Psoas muscle (tissue), 8 donors: ENCODE data around the gene LCN15. TPM values are rescaled to one million over a fixed set of nuclear protein-coding genes. Genes with fewer than 3 reads are reported as not detected.
"Not testable (repeated sequence)": the region's sequence is repeated elsewhere in the genome, so short reads cannot be mapped to it uniquely, and the experiment has no call there.

ENCODE experiments used
- ATAC-seq, 4 donors: fragments of 200-7000 bp; cut with Tn5 transposase; one replicate each; pipeline ENCODE4 v1.9.1; 2020; ENCODE audit warnings: moderate library complexity in 3 of 4, mild to moderate bottlenecking in 2 of 4
- DNase-seq, 2 donors: peaks; one replicate each; pipeline ENCODE4 v3.0.0-alpha.2; 2020
- H3K27ac ChIP-seq: fragments of 200-600 bp; one replicate; pipeline ENCODE4 v1.8.0; 2022
- H3K27me3 ChIP-seq, 3 donors: fragments of 200-600 bp in 1 of 3; one replicate each; pipeline versions ENCODE4 v1.6.1 to v1.8.0; 2013 to 2022; ENCODE audit warnings: low read length in 2 of 3, mild to moderate bottlenecking in 2 of 3, moderate library complexity in 1 of 3; ENCODE audit not compliant: insufficient read depth in 3 of 3
- H3K36me3 ChIP-seq, 2 donors: fragments of 200-600 bp in 1 of 2; one replicate each; pipeline versions ENCODE4 v1.6.1 to v1.8.0; 2013 to 2022; ENCODE audit warnings: low read depth in 1 of 2, mild to moderate bottlenecking in 1 of 2, moderate library complexity in 1 of 2; ENCODE audit not compliant: insufficient read depth in 1 of 2
- H3K4me1 ChIP-seq: fragments of 200-600 bp; one replicate; pipeline ENCODE4 v1.8.0; 2022
- H3K4me3 ChIP-seq: fragments of 200-600 bp; one replicate; pipeline ENCODE4 v1.8.0; 2022; ENCODE audit warnings: mild to moderate bottlenecking
- H3K9me3 ChIP-seq: fragments of 200-600 bp; one replicate; pipeline ENCODE4 v1.8.0; 2022
- CTCF ChIP-seq: fragments of 200-600 bp; IDR thresholded peaks from one replicate; pipeline ENCODE4 v1.8.0; 2022; ENCODE audit warnings: antibody characterized with exemption
- WGBS, 3 donors: extraction: QIAGEN DNeasy Blood & Tissue Kit; methylation state at CpG; one replicate each; pipeline versions ENCODE4 v1.1.6 to v1.1.7; 2013; 5-methylcytosine and 5-hydroxymethylcytosine counted together
- intact Hi-C, 2 donors: fragments of 100-400 bp; cut with DNase I; formaldehyde crosslinking; loops; one replicate each; pipeline versions ENCODE4 v1.11.0 to v1.14.2; 2022
- polyA plus RNA-seq, 3 donors: library from polyadenylated mRNA; stranded (reverse); fragments of 200-250 nt; gene quantifications; one replicate each; pipeline ENCODE4 v1.2.3, GENCODE V29; 2013
- total RNA-seq, 4 donors: library from RNA; stranded (reverse); fragmentation: NEBNext Ultra II Directional in 2 of 4; extraction: Animal tissue kit (Norgen Biotek cat#: 25700) in 2 of 4; gene quantifications; one replicate each; pipeline versions ENCODE4 v1.2.1 to v1.2.4, GENCODE V29; 2021 to 2023
- donor health status: healthy with polysubstance abuse.
- donor health status: DM: no; HTN: no; CAD: no; lungs with moderate emphysema.
- donor health status: Bipolar disorder and iron deficiency.
- donor health status: healthy.
- donor health status: DM: yes; HTN: yes; CAD: no.
- donor health status: DM: no; HTN: no; CAD: no.
- donor health status: DM: no; HTN: no; CAD: no.
- donor health status: DM: yes; HTN: yes; CAD: no.

The LCN15 gene
- total and polyA plus RNA-seq, 7 donors, result 0.14 to 1.4 (median 0.22) TPM; not detected in 4

GRCh38 chr9:136773386-136774044 is 9.2 kb upstream of the LCN15 start:
- intact Hi-C loops, result no loop called here

GRCh38 chr9:136771907-136772415 is 7.6 kb upstream of the LCN15 start:
- Histone ChIP-seq H3K4me3 (no peak overlapping the region), H3K9me3 (no peaks in the 10 kb centered on the region), H3K36me3 (no peaks in the 10 kb centered on the region), H3K4me1 (no peaks in the 10 kb centered on the region), H3K27ac (no peak overlapping the region), H3K27me3 (no peaks in the 10 kb centered on the region)
- 70 to 74% (median 70%) methylated on average over 3 of the region's 3 CpGs for WGBS, 3 donors
- intact Hi-C loops, result no loop called here
- no peak for DNase-seq
- no peak for TF ChIP-seq CTCF
- ATAC-seq, result no peak

More at GRCh38 chr9:136773386-136774044, 9.2 kb upstream of the LCN15 start:
- Histone ChIP-seq H3K4me3 (no peak overlapping the region), H3K36me3 (no peaks in the 10 kb centered on the region), H3K9me3 (no peaks in the 10 kb centered on the region), H3K4me1 (no peaks in the 10 kb centered on the region), H3K27me3 (no peaks in the 10 kb centered on the region), H3K27ac (no peak overlapping the region)
- DNase-seq (peak in 1 of 2 donors; percentile 60), ATAC-seq (peak; percentile 61 to 75 (median 70))
- TF ChIP-seq CTCF, result no peak
- 69 to 75% (median 73%) methylated on average over 7 of the region's 7 CpGs for WGBS, 3 donors

- intact Hi-C loops, result no loop called here
- Histone ChIP-seq H3K36me3 (no peaks in the 10 kb centered on the region), H3K27me3 (no peaks in the 10 kb centered on the region), H3K27ac (no peak overlapping the region), H3K9me3 (no peaks in the 10 kb centered on the region), H3K4me3 (no peak overlapping the region), H3K4me1 (no peaks in the 10 kb centered on the region)
- WGBS, 3 donors, result 5 to 9% (median 7%) methylated on average over 15 to 16 of the region's 16 CpGs
- DNase-seq (peak in 1 of 2 donors; percentile 66), ATAC-seq (peak in 2 of 4 donors; percentile 55 to 70)
- peak; percentile 27 for TF ChIP-seq CTCF
Observed at GRCh38 chr9:136769710-136770191, 5.4 kb upstream of the LCN15 start.

- DNase-seq, result peak; percentile 54 to 83
- ATAC-seq, result peak in 3 of 4 donors; percentile 33 to 57 (median 55)
- intact Hi-C loops, H3K4me1 ChIP-seq, H3K36me3 ChIP-seq, H3K4me3 ChIP-seq, H3K9me3 ChIP-seq, H3K27me3 ChIP-seq: not testable (repeated sequence)
- TF ChIP-seq CTCF, result peak; percentile 34
- WGBS, 3 donors, result 32 to 62% (median 48%) methylated on average over 10 to 18 of the region's 18 CpGs
- H3K27ac ChIP-seq, result peak overlapping the region; percentile 36
Observed at GRCh38 chr9:136766410-136767120, 2.2 kb upstream of the LCN15 start.

- H3K4me3 ChIP-seq, H3K27ac ChIP-seq, H3K9me3 ChIP-seq, H3K27me3 ChIP-seq, intact Hi-C loops, H3K4me1 ChIP-seq, ATAC-seq, H3K36me3 ChIP-seq: not testable (repeated sequence)
- DNase-seq, result peak in 1 of 2 donors; percentile 24
- WGBS, 3 donors, result 86 to 91% (median 88%) methylated on average over 14 of the region's 14 CpGs
Observed at GRCh38 chr9:136765745-136766409, 1.6 kb upstream of the LCN15 start.
